ENCODE data around the gene RBFOX1.

The RBFOX1 gene

DNA sequence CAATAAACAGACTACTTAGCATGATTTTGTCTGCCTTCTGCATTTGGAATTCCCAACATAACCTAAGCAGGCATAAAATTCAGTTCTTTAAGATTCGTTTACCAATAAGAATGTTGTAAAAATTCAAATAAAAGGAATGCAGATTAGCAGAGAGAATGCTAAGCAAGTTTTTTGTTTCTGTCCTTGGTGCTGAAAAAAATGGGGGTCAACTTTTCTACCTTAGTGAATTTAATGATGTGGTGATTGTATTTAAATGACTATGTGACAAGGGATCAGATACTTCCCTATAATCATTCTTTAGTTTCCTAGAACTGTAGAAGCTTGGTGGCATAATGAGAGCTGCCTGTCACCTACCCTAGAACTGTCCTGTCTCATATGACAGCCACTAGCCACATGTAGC, 159.5 kb downstream of the RBFOX1 start:
- TF ChIP-seq EZH2 (IDR thresholded peaks at IDR 0.05; ENCODE audit: borderline replicate concordance, low read length), result no peak
- TF ChIP-seq, protein P1, sequence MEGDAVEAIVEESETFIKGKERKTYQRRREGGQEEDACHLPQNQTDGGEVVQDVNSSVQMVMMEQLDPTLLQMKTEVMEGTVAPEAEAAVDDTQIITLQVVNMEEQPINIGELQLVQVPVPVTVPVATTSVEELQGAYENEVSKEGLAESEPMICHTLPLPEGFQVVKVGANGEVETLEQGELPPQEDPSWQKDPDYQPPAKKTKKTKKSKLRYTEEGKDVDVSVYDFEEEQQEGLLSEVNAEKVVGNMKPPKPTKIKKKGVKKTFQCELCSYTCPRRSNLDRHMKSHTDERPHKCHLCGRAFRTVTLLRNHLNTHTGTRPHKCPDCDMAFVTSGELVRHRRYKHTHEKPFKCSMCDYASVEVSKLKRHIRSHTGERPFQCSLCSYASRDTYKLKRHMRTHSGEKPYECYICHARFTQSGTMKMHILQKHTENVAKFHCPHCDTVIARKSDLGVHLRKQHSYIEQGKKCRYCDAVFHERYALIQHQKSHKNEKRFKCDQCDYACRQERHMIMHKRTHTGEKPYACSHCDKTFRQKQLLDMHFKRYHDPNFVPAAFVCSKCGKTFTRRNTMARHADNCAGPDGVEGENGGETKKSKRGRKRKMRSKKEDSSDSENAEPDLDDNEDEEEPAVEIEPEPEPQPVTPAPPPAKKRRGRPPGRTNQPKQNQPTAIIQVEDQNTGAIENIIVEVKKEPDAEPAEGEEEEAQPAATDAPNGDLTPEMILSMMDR (IDR thresholded peaks at IDR 0.05; ENCODE audit: low read length), result no peak
- no peak overlapping the region for H3K9ac ChIP-seq (ENCODE audit: low read length)
- H4K20me1 ChIP-seq (ENCODE audit: insufficient read depth, low read length), result no peaks in the 10 kb centered on the region
- no peak overlapping the region for H2AFZ ChIP-seq (ENCODE audit: low read length)
- no peaks in the 10 kb centered on the region for H3K4me1 ChIP-seq (ENCODE audit: insufficient read depth, low read length, severe bottlenecking)
- no peaks in the 10 kb centered on the region for H3K27me3 ChIP-seq (ENCODE audit: insufficient read depth, low read length)
- H3K36me3 ChIP-seq (ENCODE audit: insufficient read depth, low read length), result no peaks in the 10 kb centered on the region
- no peaks in the 10 kb centered on the region for H3K79me2 ChIP-seq (ENCODE audit: insufficient read depth, low read length)
- H3K4me2 ChIP-seq (ENCODE audit: low read length), result no peak overlapping the region
- H3K27ac ChIP-seq (ENCODE audit: low read depth, low read length, poor library complexity, severe bottlenecking), result no peak overlapping the region
- H3K9me2 ChIP-seq (ENCODE audit: low read depth, low read length), result no peaks in the 10 kb centered on the region
- no peaks in the 10 kb centered on the region for H3F3A ChIP-seq (ENCODE audit: insufficient read depth, low read length)
- no peaks in the 10 kb centered on the region for H3K9me3 ChIP-seq (ENCODE audit: low read length)
- no peak overlapping the region for H3K4me3 ChIP-seq (ENCODE audit: low read depth, low read length, poor library complexity, severe bottlenecking)

DNA sequence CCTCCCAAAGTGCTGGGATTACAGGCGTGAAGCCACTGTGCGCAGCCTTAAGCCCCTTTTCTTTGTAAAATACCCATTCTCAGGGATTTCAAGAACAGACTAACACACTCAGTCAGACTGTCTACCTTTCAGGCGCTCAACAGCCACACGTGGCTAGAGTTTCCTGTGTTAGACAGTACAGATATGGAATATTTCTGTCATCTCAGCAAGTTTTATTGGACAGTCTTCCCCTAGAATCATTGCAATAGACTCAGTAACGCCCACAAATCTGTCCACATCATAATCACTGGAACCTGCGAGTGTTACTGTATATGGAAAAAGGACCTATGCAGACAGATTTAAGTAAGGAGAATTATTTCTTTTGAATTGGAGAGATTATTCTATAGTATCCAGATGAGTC, 160.5 kb downstream of the RBFOX1 start:
- TF ChIP-seq, protein P1 (IDR thresholded peaks at IDR 0.05; ENCODE audit: low read length), result no peak
- TF ChIP-seq EZH2 (IDR thresholded peaks at IDR 0.05; ENCODE audit: borderline replicate concordance, low read length), result no peak
- no peaks in the 10 kb centered on the region for H3K79me2 ChIP-seq (ENCODE audit: insufficient read depth, low read length)
- no peak overlapping the region for H3K27ac ChIP-seq (ENCODE audit: low read depth, low read length, poor library complexity, severe bottlenecking)
- H3K9ac ChIP-seq (ENCODE audit: low read length), result no peak overlapping the region
- no peak overlapping the region for H2AFZ ChIP-seq (ENCODE audit: low read length)
- H3K4me3 ChIP-seq (ENCODE audit: low read depth, low read length, poor library complexity, severe bottlenecking), result no peak overlapping the region
- H3K4me1 ChIP-seq (ENCODE audit: insufficient read depth, low read length, severe bottlenecking), result no peaks in the 10 kb centered on the region
- no peaks in the 10 kb centered on the region for H3K9me2 ChIP-seq (ENCODE audit: low read depth, low read length)
- no peaks in the 10 kb centered on the region for H3K27me3 ChIP-seq (ENCODE audit: insufficient read depth, low read length)
- no peaks in the 10 kb centered on the region for H4K20me1 ChIP-seq (ENCODE audit: insufficient read depth, low read length)
- no peaks in the 10 kb centered on the region for H3K9me3 ChIP-seq (ENCODE audit: low read length)
- no peaks in the 10 kb centered on the region for H3F3A ChIP-seq (ENCODE audit: insufficient read depth, low read length)
- H3K4me2 ChIP-seq (ENCODE audit: low read length), result no peak overlapping the region
- no peaks in the 10 kb centered on the region for H3K36me3 ChIP-seq (ENCODE audit: insufficient read depth, low read length)

DNA sequence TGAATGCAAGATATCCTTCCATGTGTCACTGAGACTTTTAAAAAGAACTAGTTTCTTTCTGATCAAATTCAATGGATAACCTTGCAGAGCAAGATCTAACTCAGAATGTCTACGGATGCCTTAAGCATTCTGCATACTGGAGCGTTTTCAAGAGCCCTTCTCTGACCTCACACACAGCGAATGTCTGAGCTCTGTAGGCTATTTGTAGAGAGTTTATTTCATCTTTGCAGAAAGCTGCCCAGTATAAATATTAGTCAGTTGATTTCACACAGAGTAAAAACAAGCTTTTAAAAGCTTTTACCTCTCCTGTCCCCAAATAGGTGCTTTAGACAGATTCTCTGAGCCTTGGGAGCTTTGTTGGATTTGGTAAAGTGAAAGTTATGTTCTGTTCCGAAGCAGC, 165.0 kb downstream of the RBFOX1 start:
- Histone ChIP-seq H3K9me3 (ENCODE audit: low read length) (no peaks in the 10 kb centered on the region), H3K27me3 (ENCODE audit: insufficient read depth, low read length) (no peaks in the 10 kb centered on the region), H3K79me2 (ENCODE audit: insufficient read depth, low read length) (no peaks in the 10 kb centered on the region), H3K4me2 (ENCODE audit: low read length) (no peak overlapping the region), H3F3A (ENCODE audit: insufficient read depth, low read length) (no peaks in the 10 kb centered on the region), H3K36me3 (ENCODE audit: insufficient read depth, low read length) (no peaks in the 10 kb centered on the region), H3K9me2 (ENCODE audit: low read depth, low read length) (no peaks in the 10 kb centered on the region), H3K4me3 (ENCODE audit: low read depth, low read length, poor library complexity, severe bottlenecking) (no peak overlapping the region), H3K4me1 (ENCODE audit: insufficient read depth, low read length, severe bottlenecking) (no peaks in the 10 kb centered on the region), H2AFZ (ENCODE audit: low read length) (no peak overlapping the region), H3K9ac (ENCODE audit: low read length) (no peak overlapping the region), H4K20me1 (ENCODE audit: insufficient read depth, low read length) (no peaks in the 10 kb centered on the region), H3K27ac (ENCODE audit: low read depth, low read length, poor library complexity, severe bottlenecking) (no peak overlapping the region)
- TF ChIP-seq, protein P1 (IDR thresholded peaks at IDR 0.05; ENCODE audit: low read length), result no peak
- no peak for TF ChIP-seq EZH2 (IDR thresholded peaks at IDR 0.05; ENCODE audit: borderline replicate concordance, low read length)

Data from OCI-LY1 (cell line).